ENCODE results near the gene CFAP46. TPM values are rescaled to one million over a fixed set of nuclear protein-coding genes. Genes with fewer than 3 reads are reported as not detected.

CFAP46 gene
- total RNA-seq, 4 donors from 2014 or later, result 0.32 to 0.54 TPM; not detected in 2

GRCh38 chr10:132806110-132806509, 136.3 kb downstream of the CFAP46 start:
- no peak overlapping the region for H3K4me3 ChIP-seq (ENCODE audit: low read depth, poor library complexity, severe bottlenecking)
- DNase-seq (ENCODE audit: low spot score in 2 of 2), result no peak
- intact Hi-C loops (cut with DNase I; ENCODE audit: low total_unique reads), result no loop called here
- 29 to 42% methylated on average over 7 of the region's 7 CpGs for WGBS, 2 donors
- TF ChIP-seq, protein P1, sequence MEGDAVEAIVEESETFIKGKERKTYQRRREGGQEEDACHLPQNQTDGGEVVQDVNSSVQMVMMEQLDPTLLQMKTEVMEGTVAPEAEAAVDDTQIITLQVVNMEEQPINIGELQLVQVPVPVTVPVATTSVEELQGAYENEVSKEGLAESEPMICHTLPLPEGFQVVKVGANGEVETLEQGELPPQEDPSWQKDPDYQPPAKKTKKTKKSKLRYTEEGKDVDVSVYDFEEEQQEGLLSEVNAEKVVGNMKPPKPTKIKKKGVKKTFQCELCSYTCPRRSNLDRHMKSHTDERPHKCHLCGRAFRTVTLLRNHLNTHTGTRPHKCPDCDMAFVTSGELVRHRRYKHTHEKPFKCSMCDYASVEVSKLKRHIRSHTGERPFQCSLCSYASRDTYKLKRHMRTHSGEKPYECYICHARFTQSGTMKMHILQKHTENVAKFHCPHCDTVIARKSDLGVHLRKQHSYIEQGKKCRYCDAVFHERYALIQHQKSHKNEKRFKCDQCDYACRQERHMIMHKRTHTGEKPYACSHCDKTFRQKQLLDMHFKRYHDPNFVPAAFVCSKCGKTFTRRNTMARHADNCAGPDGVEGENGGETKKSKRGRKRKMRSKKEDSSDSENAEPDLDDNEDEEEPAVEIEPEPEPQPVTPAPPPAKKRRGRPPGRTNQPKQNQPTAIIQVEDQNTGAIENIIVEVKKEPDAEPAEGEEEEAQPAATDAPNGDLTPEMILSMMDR (IDR thresholded peaks at IDR 0.05), result no peak
- no peak for TF ChIP-seq POLR2A (IDR thresholded peaks at IDR 0.05)

- no peak overlapping the region for H3K4me3 ChIP-seq (ENCODE audit: low read depth, poor library complexity, severe bottlenecking)
- no peak for DNase-seq (ENCODE audit: low spot score in 2 of 2)
- TF ChIP-seq POLR2A (IDR thresholded peaks at IDR 0.05), result no peak
- TF ChIP-seq, protein P1 (IDR thresholded peaks at IDR 0.05), result no peak
- WGBS, 2 donors, result 56 to 58% methylated on average over 20 to 21 of the region's 21 CpGs
- intact Hi-C loops (cut with DNase I; ENCODE audit: low total_unique reads), result no loop called here
Measured at GRCh38 chr10:132805599-132805998, 136.8 kb downstream of the CFAP46 start.

DNA sequence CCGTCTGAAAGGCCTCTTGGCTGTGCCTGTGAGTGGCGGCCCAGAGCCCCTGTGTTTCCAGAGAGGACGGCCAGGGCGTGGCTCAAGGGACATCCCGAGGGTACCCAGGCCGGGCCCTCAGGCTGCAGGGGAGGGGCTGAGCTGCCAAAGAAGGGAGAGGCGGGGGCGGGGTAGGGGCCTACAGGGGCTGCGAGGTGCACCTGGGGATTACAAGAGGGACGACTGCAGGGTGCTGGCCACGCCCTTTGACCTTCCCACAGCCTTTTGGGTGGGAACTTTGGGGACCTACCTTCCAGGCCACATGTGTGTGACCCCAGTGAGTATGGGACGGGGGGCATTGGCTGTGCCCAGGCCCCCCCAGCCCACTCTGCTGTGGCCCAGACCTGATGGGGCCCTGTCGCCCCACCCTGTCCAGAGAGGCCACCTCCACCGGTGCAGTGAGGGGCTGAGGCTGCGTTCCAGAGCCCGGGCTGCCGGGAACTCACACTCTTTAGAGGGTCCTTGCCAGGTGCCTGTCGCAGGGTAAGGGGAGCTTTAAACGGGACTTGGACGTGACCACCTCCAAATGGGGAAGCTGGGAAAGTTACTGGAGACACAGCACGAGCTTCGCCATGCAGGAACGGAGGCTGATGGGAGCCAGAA, 137.5 kb downstream of the CFAP46 start:
- 60 to 61% methylated on average over 23 of the region's 23 CpGs for WGBS, 2 donors
- no peak for DNase-seq (ENCODE audit: low spot score in 2 of 2)

GRCh38 chr10:132804287-132804686, 138.1 kb downstream of the CFAP46 start:
- TF ChIP-seq, protein P1 (IDR thresholded peaks at IDR 0.05), result no peak
- no peak for TF ChIP-seq POLR2A (IDR thresholded peaks at IDR 0.05)
- intact Hi-C loops (cut with DNase I; ENCODE audit: low total_unique reads), result no loop called here
- WGBS, 2 donors, result 82 to 91% methylated on average over 11 of the region's 11 CpGs
- no peak overlapping the region for H3K4me3 ChIP-seq (ENCODE audit: low read depth, poor library complexity, severe bottlenecking)
- DNase-seq (ENCODE audit: low spot score in 2 of 2), result no peak

More for the DNA sequence above, 137.5 kb downstream of the CFAP46 start:
- intact Hi-C loops (cut with DNase I; ENCODE audit: low total_unique reads), result no loop called here
- no peak for TF ChIP-seq POLR2A (IDR thresholded peaks at IDR 0.05)
- TF ChIP-seq, protein P1 (IDR thresholded peaks at IDR 0.05), result no peak
- no peak overlapping the region for H3K4me3 ChIP-seq (ENCODE audit: low read depth, poor library complexity, severe bottlenecking)

- H3K4me3 ChIP-seq (ENCODE audit: low read depth, poor library complexity, severe bottlenecking), result no peak overlapping the region
- no peak for DNase-seq (ENCODE audit: low spot score in 2 of 2)
- 82 to 91% methylated on average over 25 to 34 of the region's 34 CpGs for WGBS, 2 donors
- intact Hi-C loops (cut with DNase I; ENCODE audit: low total_unique reads), result no loop called here
- no peak for TF ChIP-seq POLR2A (IDR thresholded peaks at IDR 0.05)
- TF ChIP-seq, protein P1 (IDR thresholded peaks at IDR 0.05), result no peak
Measured at GRCh38 chr10:132803416-132804210, 138.8 kb downstream of the CFAP46 start.

All from lower leg skin (tissue), 4 donors.